22Rv1 (cell line): ENCODE results near the gene GP1BB.

ENCODE experiments used
- H3K27ac ChIP-seq: fragments of 450-650 bp; 2 replicates; pipeline ENCODE4 v1.5.1; 2017
- ZFX ChIP-seq: fragments of 450-650 bp; IDR thresholded peaks from 2 replicates; pipeline ENCODE4 v1.6.1; 2017; ENCODE audit warnings: antibody characterized with exemption, borderline replicate concordance
- TF ChIP-seq, protein P1 (sequence below): fragments of 450-650 bp; IDR thresholded peaks from 2 replicates; pipeline ENCODE4 v1.5.1; 2017; ENCODE audit warnings: mild to moderate bottlenecking

GP1BB gene

DNA sequence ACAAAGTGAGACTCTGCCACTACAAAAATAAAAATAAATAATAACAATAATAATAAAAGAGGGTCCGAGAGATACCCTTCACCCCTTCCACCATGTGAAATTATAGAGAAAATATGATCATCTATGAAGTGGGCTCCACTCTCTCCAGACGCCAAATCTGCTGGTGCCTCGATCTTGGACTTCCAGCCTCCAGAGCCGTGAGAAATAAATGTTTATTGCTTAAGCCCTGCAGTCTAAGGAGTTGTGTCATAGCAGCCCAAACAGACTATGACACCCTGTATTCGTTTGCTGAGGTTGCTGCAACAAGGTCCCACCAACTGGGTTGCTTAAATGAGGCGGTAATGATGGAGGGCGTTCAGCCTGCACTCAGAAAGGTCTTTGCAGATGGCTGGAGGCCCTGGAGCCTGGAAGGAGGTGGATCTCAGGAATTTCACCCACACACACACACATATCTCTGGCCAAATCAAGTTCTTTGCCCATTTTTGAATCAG is 16.6 kb upstream of the GP1BB start:
- TF ChIP-seq, protein P1, sequence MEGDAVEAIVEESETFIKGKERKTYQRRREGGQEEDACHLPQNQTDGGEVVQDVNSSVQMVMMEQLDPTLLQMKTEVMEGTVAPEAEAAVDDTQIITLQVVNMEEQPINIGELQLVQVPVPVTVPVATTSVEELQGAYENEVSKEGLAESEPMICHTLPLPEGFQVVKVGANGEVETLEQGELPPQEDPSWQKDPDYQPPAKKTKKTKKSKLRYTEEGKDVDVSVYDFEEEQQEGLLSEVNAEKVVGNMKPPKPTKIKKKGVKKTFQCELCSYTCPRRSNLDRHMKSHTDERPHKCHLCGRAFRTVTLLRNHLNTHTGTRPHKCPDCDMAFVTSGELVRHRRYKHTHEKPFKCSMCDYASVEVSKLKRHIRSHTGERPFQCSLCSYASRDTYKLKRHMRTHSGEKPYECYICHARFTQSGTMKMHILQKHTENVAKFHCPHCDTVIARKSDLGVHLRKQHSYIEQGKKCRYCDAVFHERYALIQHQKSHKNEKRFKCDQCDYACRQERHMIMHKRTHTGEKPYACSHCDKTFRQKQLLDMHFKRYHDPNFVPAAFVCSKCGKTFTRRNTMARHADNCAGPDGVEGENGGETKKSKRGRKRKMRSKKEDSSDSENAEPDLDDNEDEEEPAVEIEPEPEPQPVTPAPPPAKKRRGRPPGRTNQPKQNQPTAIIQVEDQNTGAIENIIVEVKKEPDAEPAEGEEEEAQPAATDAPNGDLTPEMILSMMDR: no peak
- no peak for TF ChIP-seq ZFX
- no peak overlapping the region for H3K27ac ChIP-seq

DNA sequence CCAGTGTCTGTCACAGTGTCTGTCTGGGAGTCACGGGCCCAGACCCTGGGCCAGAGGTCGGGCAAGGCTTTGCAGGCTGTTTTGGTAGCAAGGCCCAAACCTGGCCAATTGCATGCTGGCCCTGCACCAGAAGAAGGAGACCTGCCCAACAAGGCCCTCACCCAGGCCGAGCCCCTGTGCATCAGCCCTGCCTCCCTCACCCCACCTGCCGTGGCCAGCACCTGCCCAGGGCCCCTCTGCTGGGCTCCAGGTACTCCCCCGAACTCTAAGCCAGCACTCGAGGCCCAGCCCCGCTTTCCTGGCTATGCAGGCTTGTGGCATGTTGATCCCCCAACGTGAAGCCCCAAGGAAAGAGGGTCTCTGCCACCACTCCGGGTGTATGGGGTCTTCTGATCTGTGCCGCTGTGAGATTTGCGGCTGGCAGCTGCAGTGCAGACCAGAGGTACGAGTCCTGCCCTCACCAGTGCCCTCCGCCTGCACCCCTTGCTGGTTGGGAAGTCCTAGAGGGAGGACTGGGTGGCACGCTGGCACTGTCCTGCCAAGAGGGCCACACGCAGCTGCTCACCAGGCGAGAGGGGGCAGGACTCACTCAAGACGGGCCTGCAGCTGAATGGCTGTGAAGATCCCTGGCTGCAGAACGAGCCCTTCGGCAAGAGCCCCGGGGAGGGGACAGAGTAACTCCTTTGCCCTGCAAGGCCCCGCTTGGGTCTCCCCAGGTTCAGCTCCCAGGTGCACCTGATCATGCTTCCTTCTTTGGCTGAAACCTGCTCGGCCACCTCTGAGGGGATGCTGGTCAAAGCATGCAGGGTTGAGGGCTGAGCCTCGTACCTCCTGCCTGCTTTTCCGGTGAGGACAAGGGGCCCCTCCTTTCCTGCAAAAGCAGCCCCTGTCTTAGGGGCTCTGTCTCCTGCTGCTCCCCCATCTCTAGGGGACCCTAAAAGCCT is 15.7 kb upstream of the GP1BB start:
- TF ChIP-seq, protein P1: no peak
- no peak for TF ChIP-seq ZFX
- H3K27ac ChIP-seq: no peak overlapping the region

DNA sequence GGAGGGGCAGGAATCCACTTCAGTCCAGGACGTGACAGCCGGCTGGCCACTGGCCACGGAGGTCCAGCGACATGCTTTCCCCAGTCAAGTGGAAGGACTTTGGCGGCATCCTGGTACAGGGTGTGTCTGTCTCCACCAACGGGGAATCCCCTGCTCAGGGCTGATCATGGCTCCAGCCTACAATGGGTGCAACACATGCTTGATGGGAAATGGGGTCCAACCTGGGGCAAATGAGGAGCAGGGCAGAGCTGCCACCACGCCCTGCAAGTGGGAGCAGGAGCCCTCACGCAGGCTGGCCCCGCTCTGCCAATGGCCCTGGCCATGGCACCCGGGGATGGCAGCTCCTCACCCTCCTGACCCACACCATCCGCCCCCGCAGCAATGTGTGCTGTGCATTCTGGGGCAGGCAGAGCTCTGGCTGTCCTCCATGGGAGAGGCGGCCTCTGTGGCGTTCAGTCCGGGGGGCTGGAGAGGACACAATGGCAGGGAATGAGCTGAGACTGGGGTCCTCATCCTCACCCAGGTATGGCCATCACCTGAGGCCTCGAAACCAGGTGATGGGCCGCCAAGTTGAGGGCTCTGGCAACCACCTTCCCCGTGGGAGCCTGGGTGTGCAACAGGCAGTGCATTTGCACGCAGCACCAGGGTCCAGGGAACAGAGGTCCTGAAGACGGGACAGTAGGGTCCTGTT is 14.9 kb upstream of the GP1BB start:
- no peak overlapping the region for H3K27ac ChIP-seq
- TF ChIP-seq ZFX: no peak
- TF ChIP-seq, protein P1: no peak

DNA sequence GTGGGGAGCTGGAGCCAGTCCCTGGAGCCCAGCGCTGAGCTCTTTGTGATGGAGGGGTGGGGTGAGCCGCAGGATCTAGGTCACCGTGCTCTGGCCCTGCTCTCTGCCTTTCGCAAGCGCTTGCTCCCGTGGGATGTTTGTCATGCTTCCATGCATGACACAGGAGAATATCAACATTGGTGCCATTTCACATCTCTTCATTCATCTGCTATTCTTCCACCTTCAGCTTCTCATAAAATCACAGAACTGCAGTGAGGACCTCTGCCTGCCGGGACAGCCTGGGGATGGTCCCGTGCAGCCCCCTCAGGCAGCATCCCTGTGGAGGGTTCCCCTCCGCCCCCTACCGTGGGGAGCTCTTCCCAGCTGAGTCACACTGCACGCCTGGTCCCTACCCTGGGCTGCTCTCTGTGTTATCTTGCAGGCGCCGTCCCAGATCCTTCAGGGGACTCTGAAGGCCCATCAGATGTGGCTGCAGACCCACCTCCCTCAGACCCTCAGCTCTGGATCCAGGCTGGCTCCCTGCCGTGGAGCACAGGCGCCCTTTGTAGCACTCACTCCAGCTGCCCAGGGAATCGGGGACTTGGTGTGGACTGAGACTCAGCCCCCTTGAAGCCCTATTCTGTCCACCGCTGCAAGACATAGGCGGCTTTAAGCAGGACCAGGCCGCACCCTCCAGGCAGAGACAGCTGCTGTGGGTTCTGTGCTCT is 14.1 kb upstream of the GP1BB start:
- TF ChIP-seq, protein P1: no peak
- no peak for TF ChIP-seq ZFX
- no peak overlapping the region for H3K27ac ChIP-seq

DNA sequence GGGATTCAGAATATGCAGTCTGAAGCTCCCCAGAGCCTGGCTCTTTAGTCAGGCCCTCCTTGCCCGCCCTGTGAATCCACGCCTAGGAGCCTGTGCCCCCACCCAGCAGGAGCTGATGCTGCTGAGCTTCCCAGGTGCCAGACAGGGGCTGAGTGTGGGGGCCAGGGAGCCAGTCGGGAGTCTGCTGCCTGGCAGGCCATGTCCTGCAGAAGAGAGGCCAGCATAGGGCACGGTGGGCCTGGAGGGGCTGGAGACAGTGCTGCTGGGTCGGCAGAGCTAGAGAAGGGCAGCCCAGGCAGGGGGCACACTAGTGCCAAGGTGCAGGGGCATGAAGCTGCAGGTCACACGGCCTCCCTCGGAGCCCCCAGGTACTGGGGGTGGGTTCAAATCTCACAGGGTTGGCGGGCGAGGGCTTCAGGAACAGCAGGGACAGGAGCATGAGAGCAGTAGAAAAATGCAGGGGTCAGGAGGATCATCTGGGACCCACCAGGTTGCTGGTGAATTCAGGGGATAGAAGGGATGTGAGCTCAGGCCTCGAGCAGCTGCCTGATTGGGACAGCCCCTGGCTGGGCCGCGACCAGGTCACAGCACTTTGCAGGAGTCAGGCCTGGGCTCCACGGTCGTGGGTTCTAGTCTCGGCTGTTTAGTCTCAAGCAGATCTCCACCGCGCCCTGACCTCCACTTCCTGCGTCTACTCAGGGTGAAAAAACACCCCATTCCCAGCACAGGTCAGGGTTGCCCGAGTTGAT is 13.1 kb upstream of the GP1BB start:
- TF ChIP-seq, protein P1: no peak
- no peak for TF ChIP-seq ZFX
- H3K27ac ChIP-seq: no peak overlapping the region

DNA sequence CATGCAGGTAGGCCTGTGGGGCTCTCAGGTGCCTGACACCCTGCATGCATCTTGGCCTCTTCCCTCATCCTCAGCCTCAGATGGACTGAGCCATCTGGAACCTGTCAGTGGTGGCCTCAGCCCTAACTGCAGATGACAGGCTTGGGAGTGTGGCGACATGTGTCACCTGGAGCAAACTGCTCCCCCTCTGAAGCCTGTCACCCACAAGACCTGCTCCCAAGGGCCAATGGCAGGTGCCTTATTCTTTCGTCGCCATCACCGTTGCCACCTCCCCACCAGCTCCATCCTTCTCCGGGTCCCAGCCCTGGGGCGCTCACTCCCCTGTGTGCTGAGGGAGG is 12.6 kb upstream of the GP1BB start:
- H3K27ac ChIP-seq: no peak overlapping the region
- no peak for TF ChIP-seq ZFX
- TF ChIP-seq, protein P1: no peak
